GM23338 (cell line): Measurements from ENCODE around the gene RTKN2. TPM values are rescaled to one million over a fixed set of nuclear protein-coding genes. Genes with fewer than 3 reads are reported as not detected.

ENCODE experiments used
- ATAC-seq: fragments of 200-7000 bp; cut with Tn5 transposase; 3 replicates; pipeline ENCODE4 v1.9.1; 2020
- DNase-seq: peaks from one replicate; pipeline ENCODE4 v3.0.0-alpha.2; 2015; ENCODE audit warnings: low spot score
- H2AFZ ChIP-seq: fragments of 200-600 bp; sonication (generic); 2 replicates; pipeline ENCODE4 v1.8.0; 2016; ENCODE audit warnings: antibody characterized with exemption, mild to moderate bottlenecking, moderate library complexity
- H3F3A ChIP-seq: fragments of 200-600 bp; sonication (generic); replicated peaks from 2 replicates; pipeline ENCODE4 v1.8.0; 2017; ENCODE audit warnings: antibody characterized with exemption, mixed run types, low read depth
- H3K27ac ChIP-seq: fragments of 200-600 bp; sonication (generic); 2 replicates; pipeline ENCODE4 v1.6.1; 2016; ENCODE audit warnings: low read depth
- H3K27me3 ChIP-seq: fragments of 200-600 bp; sonication (generic); 2 replicates; pipeline ENCODE4 v1.8.0; 2016; ENCODE audit warnings: mild to moderate bottlenecking, mixed run types, moderate library complexity; ENCODE audit not compliant: insufficient read depth
- H3K36me3 ChIP-seq: fragments of 200-600 bp; sonication (generic); 2 replicates; pipeline ENCODE4 v1.8.0; 2016; ENCODE audit warnings: mild to moderate bottlenecking; ENCODE audit not compliant: insufficient read depth
- H3K4me1 ChIP-seq: fragments of 200-600 bp; sonication (generic); 2 replicates; pipeline ENCODE4 v1.8.0; 2016; ENCODE audit warnings: mild to moderate bottlenecking, moderate library complexity; ENCODE audit not compliant: insufficient read depth
- H3K4me2 ChIP-seq: fragments of 200-600 bp; sonication (generic); 2 replicates; pipeline ENCODE4 v1.7.1; 2017; ENCODE audit warnings: mixed run types
- H3K4me3 ChIP-seq: fragments of 200-600 bp; sonication (generic); 2 replicates; pipeline ENCODE4 v1.6.1; 2016; ENCODE audit warnings: mixed run types
- H3K79me2 ChIP-seq: fragments of 200-600 bp; sonication (generic); replicated peaks from 2 replicates; pipeline ENCODE4 v1.8.0; 2017; ENCODE audit warnings: mild to moderate bottlenecking; ENCODE audit not compliant: insufficient read depth
- H3K9me2 ChIP-seq: fragments of 200-600 bp; sonication (generic); 2 replicates; pipeline ENCODE4 v1.8.0; 2017; ENCODE audit not compliant: insufficient read depth
- H4K20me1 ChIP-seq: fragments of 200-600 bp; sonication (generic); replicated peaks from 2 replicates; pipeline ENCODE4 v1.8.0; 2017; ENCODE audit warnings: mild to moderate bottlenecking; ENCODE audit not compliant: insufficient read depth
- H3K27ac Mint-ChIP-seq: 2 replicates; pipeline ENCODE4 v1.8.0; 2020; ENCODE audit warnings: inconsistent platforms, mild to moderate bottlenecking, moderate library complexity, mixed read lengths
- H3K27me3 Mint-ChIP-seq: 3 replicates; pipeline ENCODE4 v1.8.0; 2022; ENCODE audit warnings: low read depth, mild to moderate bottlenecking, moderate library complexity, mixed read lengths, inconsistent platforms; ENCODE audit not compliant: insufficient read depth, poor library complexity
- H3K36me3 Mint-ChIP-seq: 3 replicates; pipeline ENCODE4 v1.8.0; 2021; ENCODE audit warnings: low read depth, mild to moderate bottlenecking, inconsistent platforms, moderate library complexity, mixed read lengths
- H3K4me1 Mint-ChIP-seq: 3 replicates; pipeline ENCODE4 v1.8.0; 2020; ENCODE audit warnings: mild to moderate bottlenecking, inconsistent platforms, mixed read lengths
- H3K4me3 Mint-ChIP-seq: 3 replicates; pipeline ENCODE4 v1.8.0; 2021; ENCODE audit warnings: moderate library complexity, mild to moderate bottlenecking, inconsistent platforms, mixed read lengths
- H3K9me3 Mint-ChIP-seq: 3 replicates; pipeline ENCODE4 v1.8.0; 2020; ENCODE audit warnings: moderate library complexity, mild to moderate bottlenecking, inconsistent platforms, mixed read lengths
- CREB1 ChIP-seq: fragments of 250-450 bp; sonication (Bioruptor Pico); IDR thresholded peaks from 2 replicates; pipeline ENCODE4 v1.5.0; 2020; ENCODE audit warnings: low read depth, mild to moderate bottlenecking, moderate library complexity
- EZH2 ChIP-seq: fragments of 200-600 bp; sonication (generic); IDR thresholded peaks from one replicate; pipeline ENCODE4 v1.8.0; 2017; ENCODE audit warnings: antibody characterized with exemption, mild to moderate bottlenecking, low read depth; ENCODE audit not compliant: unreplicated experiment
- EZH2phosphoT487 ChIP-seq: fragments of 200-600 bp; sonication (generic); IDR thresholded peaks from one replicate; pipeline ENCODE4 v1.8.1; 2018; ENCODE audit warnings: antibody characterized with exemption; ENCODE audit not compliant: unreplicated experiment
- JUNB ChIP-seq: IDR thresholded peaks from one replicate; pipeline ENCODE4 v1.6.1; 2016; ENCODE audit warnings: antibody characterized with exemption; ENCODE audit not compliant: unreplicated experiment
- NANOG ChIP-seq: IDR thresholded peaks from 2 replicates; pipeline ENCODE4 v1.6.1; 2016; ENCODE audit warnings: antibody characterized with exemption, borderline replicate concordance
- POLR2AphosphoS5 ChIP-seq: IDR thresholded peaks from 2 replicates; pipeline ENCODE4 v1.6.1; 2016; ENCODE audit warnings: antibody characterized with exemption, low read depth
- STAT1 ChIP-seq: IDR thresholded peaks from one replicate; pipeline ENCODE4 v1.6.1; 2016; ENCODE audit warnings: antibody characterized with exemption; ENCODE audit not compliant: unreplicated experiment
- ZNF114 ChIP-seq: fragments of 250-450 bp; sonication (Bioruptor Pico); IDR thresholded peaks from 2 replicates; pipeline ENCODE4 v1.5.0; 2020; ENCODE audit warnings: mild to moderate bottlenecking, moderate library complexity
- ZNF331 ChIP-seq: fragments of 250-450 bp; sonication (Bioruptor Pico); IDR thresholded peaks from 2 replicates; pipeline ENCODE4 v1.5.0; 2020; ENCODE audit warnings: low read depth, mild to moderate bottlenecking, moderate library complexity
- polyA plus RNA-seq: library from polyadenylated mRNA; unstranded; fragments of >200 nt; fragmentation: Nextera tagmentation; extraction: Ambion mirVana; gene quantifications from 2 replicates; pipeline ENCODE4 v1.2.1, GENCODE V29; 2016
- total RNA-seq: library from RNA; depleted of rRNA; stranded (reverse); fragments of >200 nt; shearing (Covaris generic); gene quantifications from 2 replicates; pipeline ENCODE4 v1.2.3, GENCODE V29; 2014
- TF ChIP-seq, protein P1 (sequence below): IDR thresholded peaks from 2 replicates; pipeline ENCODE4 v1.6.1; 2016; ENCODE audit warnings: antibody characterized with exemption
- TF ChIP-seq, protein P2 (sequence below): fragments of 250-450 bp; sonication (Bioruptor Pico); IDR thresholded peaks from 2 replicates; pipeline ENCODE4 v1.5.0; 2020; ENCODE audit warnings: mild to moderate bottlenecking, moderate library complexity
- TF ChIP-seq, protein P3 (sequence below), 2 experiments: fragments of 200-600 bp in 1 of 2; sonication (generic) in 1 of 2; conservative IDR thresholded peaks; 2 replicates each; pipeline versions ENCODE4 v1.5.1 to v1.6.1; 2016 to 2017; ENCODE audit warnings: antibody characterized with exemption in 2 of 2, low read depth in 2 of 2, mild to moderate bottlenecking in 2 of 2, moderate library complexity in 1 of 2
- TF ChIP-seq, protein P4 (sequence below): IDR thresholded peaks from one replicate; pipeline ENCODE4 v1.6.1; 2018; ENCODE audit warnings: antibody characterized with exemption; ENCODE audit not compliant: unreplicated experiment

The RTKN2 gene
- total and polyA plus RNA-seq, 2 experiments from 2014 or later: 15.3 to 23.6 TPM

DNA sequence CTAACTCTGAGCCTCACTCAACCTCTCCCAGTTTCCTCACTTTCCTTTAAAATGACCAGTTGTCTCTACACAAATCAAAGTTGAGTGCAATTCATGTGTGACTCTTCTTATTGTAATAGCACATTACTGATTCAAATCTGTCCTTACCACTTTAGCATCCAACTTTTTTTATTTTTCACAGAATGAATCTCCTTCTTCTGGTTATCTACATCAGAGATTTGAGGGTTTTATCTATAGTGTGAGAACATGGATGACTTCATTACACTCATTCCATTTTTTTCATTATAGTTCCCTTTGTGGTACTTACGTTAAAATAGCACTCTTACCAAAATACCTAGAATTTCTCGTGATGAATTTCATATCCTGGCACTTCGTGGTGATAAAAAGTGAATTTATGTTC, 43.3 kb downstream of the RTKN2 start:
- Histone ChIP-seq H3F3A (no peaks in the 10 kb centered on the region), H3K4me2 (no peak overlapping the region), H3K27ac (no peak overlapping the region), H4K20me1 (peaks cover 4% of the 10 kb centered on the region; the same call in 1 of the 2 replicates), H3K27me3 (no peaks in the 10 kb centered on the region), H3K4me1 (no peaks in the 10 kb centered on the region), H2AFZ (no peak overlapping the region), H3K9me2 (no peaks in the 10 kb centered on the region), H3K79me2 (no peaks in the 10 kb centered on the region), H3K4me3 (no peak overlapping the region), H3K36me3 (no peaks in the 10 kb centered on the region)
- ATAC-seq (no peak), DNase-seq (no peak)
- H3K4me3 Mint-ChIP-seq: no peak overlapping the region
- H3K27me3 Mint-ChIP-seq: no peaks in the 10 kb centered on the region
- TF ChIP-seq, protein P1, sequence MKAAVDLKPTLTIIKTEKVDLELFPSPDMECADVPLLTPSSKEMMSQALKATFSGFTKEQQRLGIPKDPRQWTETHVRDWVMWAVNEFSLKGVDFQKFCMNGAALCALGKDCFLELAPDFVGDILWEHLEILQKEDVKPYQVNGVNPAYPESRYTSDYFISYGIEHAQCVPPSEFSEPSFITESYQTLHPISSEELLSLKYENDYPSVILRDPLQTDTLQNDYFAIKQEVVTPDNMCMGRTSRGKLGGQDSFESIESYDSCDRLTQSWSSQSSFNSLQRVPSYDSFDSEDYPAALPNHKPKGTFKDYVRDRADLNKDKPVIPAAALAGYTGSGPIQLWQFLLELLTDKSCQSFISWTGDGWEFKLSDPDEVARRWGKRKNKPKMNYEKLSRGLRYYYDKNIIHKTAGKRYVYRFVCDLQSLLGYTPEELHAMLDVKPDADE: no peak
- no peak for TF ChIP-seq JUNB
- no peak for TF ChIP-seq STAT1
- TF ChIP-seq, protein P2, sequence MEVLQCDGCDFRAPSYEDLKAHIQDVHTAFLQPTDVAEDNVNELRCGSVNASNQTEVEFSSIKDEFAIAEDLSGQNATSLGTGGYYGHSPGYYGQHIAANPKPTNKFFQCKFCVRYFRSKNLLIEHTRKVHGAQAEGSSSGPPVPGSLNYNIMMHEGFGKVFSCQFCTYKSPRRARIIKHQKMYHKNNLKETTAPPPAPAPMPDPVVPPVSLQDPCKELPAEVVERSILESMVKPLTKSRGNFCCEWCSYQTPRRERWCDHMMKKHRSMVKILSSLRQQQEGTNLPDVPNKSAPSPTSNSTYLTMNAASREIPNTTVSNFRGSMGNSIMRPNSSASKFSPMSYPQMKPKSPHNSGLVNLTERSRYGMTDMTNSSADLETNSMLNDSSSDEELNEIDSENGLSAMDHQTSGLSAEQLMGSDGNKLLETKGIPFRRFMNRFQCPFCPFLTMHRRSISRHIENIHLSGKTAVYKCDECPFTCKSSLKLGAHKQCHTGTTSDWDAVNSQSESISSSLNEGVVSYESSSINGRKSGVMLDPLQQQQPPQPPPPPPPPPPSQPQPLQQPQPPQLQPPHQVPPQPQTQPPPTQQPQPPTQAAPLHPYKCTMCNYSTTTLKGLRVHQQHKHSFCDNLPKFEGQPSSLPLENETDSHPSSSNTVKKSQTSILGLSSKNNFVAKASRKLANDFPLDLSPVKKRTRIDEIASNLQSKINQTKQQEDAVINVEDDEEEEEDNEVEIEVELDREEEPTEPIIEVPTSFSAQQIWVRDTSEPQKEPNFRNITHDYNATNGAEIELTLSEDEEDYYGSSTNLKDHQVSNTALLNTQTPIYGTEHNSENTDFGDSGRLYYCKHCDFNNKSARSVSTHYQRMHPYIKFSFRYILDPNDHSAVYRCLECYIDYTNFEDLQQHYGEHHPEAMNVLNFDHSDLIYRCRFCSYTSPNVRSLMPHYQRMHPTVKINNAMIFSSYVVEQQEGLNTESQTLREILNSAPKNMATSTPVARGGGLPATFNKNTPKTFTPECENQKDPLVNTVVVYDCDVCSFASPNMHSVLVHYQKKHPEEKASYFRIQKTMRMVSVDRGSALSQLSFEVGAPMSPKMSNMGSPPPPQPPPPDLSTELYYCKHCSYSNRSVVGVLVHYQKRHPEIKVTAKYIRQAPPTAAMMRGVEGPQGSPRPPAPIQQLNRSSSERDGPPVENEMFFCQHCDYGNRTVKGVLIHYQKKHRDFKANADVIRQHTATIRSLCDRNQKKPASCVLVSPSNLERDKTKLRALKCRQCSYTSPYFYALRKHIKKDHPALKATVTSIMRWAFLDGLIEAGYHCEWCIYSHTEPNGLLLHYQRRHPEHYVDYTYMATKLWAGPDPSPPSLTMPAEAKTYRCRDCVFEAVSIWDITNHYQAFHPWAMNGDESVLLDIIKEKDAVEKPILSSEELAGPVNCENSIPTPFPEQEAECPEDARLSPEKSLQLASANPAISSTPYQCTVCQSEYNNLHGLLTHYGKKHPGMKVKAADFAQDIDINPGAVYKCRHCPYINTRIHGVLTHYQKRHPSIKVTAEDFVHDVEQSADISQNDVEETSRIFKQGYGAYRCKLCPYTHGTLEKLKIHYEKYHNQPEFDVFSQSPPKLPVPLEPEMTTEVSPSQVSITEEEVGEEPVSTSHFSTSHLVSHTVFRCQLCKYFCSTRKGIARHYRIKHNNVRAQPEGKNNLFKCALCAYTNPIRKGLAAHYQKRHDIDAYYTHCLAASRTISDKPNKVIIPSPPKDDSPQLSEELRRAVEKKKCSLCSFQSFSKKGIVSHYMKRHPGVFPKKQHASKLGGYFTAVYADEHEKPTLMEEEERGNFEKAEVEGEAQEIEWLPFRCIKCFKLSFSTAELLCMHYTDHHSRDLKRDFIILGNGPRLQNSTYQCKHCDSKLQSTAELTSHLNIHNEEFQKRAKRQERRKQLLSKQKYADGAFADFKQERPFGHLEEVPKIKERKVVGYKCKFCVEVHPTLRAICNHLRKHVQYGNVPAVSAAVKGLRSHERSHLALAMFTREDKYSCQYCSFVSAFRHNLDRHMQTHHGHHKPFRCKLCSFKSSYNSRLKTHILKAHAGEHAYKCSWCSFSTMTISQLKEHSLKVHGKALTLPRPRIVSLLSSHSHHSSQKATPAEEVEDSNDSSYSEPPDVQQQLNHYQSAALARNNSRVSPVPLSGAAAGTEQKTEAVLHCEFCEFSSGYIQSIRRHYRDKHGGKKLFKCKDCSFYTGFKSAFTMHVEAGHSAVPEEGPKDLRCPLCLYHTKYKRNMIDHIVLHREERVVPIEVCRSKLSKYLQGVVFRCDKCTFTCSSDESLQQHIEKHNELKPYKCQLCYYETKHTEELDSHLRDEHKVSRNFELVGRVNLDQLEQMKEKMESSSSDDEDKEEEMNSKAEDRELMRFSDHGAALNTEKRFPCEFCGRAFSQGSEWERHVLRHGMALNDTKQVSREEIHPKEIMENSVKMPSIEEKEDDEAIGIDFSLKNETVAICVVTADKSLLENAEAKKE (CRISPR knock-in tag): no peak
- TF ChIP-seq ZNF114 (CRISPR knock-in tag): no peak
- no peak for TF ChIP-seq POLR2AphosphoS5
- TF ChIP-seq, protein P3, sequence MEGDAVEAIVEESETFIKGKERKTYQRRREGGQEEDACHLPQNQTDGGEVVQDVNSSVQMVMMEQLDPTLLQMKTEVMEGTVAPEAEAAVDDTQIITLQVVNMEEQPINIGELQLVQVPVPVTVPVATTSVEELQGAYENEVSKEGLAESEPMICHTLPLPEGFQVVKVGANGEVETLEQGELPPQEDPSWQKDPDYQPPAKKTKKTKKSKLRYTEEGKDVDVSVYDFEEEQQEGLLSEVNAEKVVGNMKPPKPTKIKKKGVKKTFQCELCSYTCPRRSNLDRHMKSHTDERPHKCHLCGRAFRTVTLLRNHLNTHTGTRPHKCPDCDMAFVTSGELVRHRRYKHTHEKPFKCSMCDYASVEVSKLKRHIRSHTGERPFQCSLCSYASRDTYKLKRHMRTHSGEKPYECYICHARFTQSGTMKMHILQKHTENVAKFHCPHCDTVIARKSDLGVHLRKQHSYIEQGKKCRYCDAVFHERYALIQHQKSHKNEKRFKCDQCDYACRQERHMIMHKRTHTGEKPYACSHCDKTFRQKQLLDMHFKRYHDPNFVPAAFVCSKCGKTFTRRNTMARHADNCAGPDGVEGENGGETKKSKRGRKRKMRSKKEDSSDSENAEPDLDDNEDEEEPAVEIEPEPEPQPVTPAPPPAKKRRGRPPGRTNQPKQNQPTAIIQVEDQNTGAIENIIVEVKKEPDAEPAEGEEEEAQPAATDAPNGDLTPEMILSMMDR (conservative IDR thresholded peaks at IDR 0.05; ENCODE audit: low read depth in 2 of 2): no peak
- no peak for TF ChIP-seq ZNF331 (CRISPR knock-in tag)
- no peak for TF ChIP-seq CREB1 (CRISPR knock-in tag)
- no peak for TF ChIP-seq EZH2
- TF ChIP-seq, protein P4, sequence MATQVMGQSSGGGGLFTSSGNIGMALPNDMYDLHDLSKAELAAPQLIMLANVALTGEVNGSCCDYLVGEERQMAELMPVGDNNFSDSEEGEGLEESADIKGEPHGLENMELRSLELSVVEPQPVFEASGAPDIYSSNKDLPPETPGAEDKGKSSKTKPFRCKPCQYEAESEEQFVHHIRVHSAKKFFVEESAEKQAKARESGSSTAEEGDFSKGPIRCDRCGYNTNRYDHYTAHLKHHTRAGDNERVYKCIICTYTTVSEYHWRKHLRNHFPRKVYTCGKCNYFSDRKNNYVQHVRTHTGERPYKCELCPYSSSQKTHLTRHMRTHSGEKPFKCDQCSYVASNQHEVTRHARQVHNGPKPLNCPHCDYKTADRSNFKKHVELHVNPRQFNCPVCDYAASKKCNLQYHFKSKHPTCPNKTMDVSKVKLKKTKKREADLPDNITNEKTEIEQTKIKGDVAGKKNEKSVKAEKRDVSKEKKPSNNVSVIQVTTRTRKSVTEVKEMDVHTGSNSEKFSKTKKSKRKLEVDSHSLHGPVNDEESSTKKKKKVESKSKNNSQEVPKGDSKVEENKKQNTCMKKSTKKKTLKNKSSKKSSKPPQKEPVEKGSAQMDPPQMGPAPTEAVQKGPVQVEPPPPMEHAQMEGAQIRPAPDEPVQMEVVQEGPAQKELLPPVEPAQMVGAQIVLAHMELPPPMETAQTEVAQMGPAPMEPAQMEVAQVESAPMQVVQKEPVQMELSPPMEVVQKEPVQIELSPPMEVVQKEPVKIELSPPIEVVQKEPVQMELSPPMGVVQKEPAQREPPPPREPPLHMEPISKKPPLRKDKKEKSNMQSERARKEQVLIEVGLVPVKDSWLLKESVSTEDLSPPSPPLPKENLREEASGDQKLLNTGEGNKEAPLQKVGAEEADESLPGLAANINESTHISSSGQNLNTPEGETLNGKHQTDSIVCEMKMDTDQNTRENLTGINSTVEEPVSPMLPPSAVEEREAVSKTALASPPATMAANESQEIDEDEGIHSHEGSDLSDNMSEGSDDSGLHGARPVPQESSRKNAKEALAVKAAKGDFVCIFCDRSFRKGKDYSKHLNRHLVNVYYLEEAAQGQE: no peak
- TF ChIP-seq EZH2phosphoT487: no peak
- no peak for TF ChIP-seq NANOG
- no peaks in the 10 kb centered on the region for H3K4me1 Mint-ChIP-seq
- H3K9me3 Mint-ChIP-seq: no peaks in the 10 kb centered on the region
- H3K36me3 Mint-ChIP-seq: no peaks in the 10 kb centered on the region
- no peak overlapping the region for H3K27ac Mint-ChIP-seq
